HFF-Myc (cell line): ENCODE results near the gene CWC15.
"Not testable (repeated sequence)": the region's sequence is repeated elsewhere in the genome, so short reads cannot be mapped to it uniquely, and the experiment has no call there.

ENCODE experiments used
- DNase-seq: peaks from one replicate; pipeline ENCODE4 v3.0.0-alpha.2; 2011; ENCODE audit warnings: low read depth; ENCODE audit errors: extremely low read depth
- H3K4me3 ChIP-seq: replicated peaks from 2 replicates; pipeline ENCODE4 v1.5.1; 2011; ENCODE audit warnings: low read depth, mild to moderate bottlenecking, control low read depth, low read length
- CTCF ChIP-seq: IDR thresholded peaks from 2 replicates; pipeline ENCODE4 v1.5.1; 2012; ENCODE audit warnings: mild to moderate bottlenecking, low read depth, low read length, control low read depth; ENCODE audit errors: missing control alignments

Gene CWC15

DNA sequence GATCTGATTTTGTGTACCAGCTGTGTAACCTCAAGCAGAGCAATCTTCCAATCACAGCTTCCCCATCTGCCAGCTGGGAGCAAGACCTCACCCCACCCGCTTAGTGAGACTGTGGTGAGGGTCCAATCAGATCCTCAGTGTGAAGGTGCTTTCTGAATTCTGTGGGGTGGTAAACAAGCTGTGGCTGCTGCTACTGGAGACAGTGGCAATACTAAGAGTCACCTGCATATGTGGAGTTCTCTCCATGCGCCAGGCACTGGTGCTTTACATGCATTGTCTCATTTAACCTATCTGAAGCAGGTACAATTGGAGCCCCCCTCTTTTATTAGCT, 50.4 kb downstream of the CWC15 start:
- TF ChIP-seq CTCF, result no peak
- no peak for DNase-seq
- no peak overlapping the region for H3K4me3 ChIP-seq

DNA sequence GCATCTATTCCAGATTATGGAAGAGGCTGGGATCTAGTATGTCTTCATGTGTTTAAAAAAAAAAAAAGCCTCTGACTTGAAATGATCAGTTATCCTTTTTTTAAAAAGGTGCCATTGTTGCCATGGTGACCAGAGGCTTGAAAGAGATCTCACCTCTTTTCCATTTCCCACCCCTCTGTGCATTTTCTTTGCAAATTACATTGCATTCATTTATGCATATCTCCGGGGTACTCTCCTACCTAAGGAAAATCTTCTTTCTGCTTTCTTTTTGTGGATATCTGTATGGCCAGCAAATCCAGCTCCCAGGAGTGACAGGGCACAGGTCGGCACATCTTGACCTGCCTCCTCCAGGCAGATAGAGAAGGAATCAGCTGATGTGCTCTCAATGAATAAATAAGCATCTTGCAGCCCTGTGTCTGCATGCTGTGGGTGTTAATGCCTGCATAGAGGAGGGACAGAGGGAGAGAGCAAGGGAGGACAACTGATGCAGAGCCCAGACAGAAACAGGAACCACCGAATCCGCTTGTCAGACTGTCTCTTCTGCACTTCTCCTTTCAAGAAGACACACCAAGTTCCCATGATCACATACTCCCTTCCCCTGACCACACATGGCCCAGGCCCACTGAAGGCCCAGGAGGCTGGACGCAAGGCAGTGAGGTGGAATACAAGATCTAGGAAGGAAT, 50.9 kb downstream of the CWC15 start:
- no peak for TF ChIP-seq CTCF
- no peak for DNase-seq
- no peak overlapping the region for H3K4me3 ChIP-seq

DNA sequence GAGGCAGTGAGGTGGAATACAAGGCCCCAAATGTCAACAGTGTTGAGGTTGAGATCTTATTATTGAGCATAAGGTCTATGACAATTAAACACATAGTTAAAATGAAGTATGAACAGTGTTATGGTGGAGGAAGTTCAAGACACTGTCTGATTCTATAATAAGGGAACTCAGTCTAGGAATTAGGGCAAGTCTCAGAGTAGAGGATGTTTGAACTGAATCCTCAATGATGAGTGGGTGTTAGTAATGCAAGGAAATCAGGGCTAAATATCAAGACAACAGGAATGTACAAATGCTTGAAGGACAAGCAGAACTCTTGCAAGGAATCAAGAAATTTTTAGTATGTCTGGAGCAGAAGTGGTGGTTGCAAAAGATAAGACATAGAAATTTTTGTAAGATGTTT, 53.0 kb downstream of the CWC15 start:
- DNase-seq, result no peak
- no peak for TF ChIP-seq CTCF
- H3K4me3 ChIP-seq, result no peak overlapping the region

GRCh38 chr11:94913718-94914394, 59.5 kb downstream of the CWC15 start:
- not testable (repeated sequence) for H3K4me3 ChIP-seq, DNase-seq

DNA sequence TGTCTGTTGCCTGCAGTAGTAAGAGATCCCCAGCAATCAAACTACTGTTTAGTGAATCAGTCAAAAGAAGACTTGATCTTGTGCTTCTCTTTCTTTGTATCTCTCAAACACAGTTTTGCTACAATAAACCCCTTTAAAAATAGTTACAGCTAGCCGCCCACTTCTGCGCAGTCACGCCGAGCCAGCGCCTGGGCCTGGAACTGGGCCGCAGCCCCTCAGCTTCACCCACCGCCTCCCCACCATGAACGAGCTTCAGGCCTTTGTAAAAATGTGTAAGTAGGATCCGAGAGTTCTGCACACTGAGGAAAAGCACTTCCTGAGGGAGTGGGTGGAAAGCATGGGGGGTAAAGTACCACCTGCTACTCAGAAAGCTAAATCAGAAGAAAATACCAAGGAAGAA, 60.5 kb downstream of the CWC15 start:
- H3K4me3 ChIP-seq, result no peak overlapping the region
- DNase-seq, result no peak
- TF ChIP-seq CTCF, result no peak
